GM18951 (cell line): ENCODE results near the gene SURF2.

ENCODE experiments used
- POLR2A ChIP-seq: IDR thresholded peaks from 4 replicates; pipeline ENCODE4 v1.6.1; 2011; ENCODE audit warnings: mild to moderate bottlenecking; ENCODE audit not compliant: insufficient read length, insufficient read depth; ENCODE audit errors: extremely low read depth
- in situ Hi-C: fragments of 300-500 bp; cut with MboI; formaldehyde crosslinking; loops from one replicate; pipeline ENCODE4 v1.12.0; 2022; ENCODE audit warnings: low sequenced_read_pairs, mixed read lengths, inconsistent platforms; ENCODE audit not compliant: unreplicated experiment

Gene SURF2

DNA sequence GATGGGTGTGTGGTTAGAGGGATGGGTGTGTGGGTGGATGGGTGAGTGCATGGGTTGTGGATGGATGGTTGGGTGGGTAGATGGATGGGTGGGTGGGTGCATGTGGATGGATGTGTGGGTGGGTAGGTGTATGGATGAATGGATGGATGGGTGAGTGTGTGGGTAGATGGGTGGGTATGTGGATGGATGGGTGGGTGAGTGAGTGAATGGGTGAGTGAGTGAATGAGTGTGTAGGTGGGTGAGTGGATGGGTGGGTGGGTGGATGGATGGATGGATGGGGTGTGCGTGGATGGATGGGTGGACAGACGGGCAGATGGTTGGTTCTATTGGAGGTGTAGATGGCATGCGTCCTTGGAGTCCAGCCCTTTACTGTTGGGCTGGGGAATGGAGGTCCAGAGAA lies 37.0 kb downstream of the SURF2 start:
- in situ Hi-C loops, result no loop called here
- no peak for TF ChIP-seq POLR2A

DNA sequence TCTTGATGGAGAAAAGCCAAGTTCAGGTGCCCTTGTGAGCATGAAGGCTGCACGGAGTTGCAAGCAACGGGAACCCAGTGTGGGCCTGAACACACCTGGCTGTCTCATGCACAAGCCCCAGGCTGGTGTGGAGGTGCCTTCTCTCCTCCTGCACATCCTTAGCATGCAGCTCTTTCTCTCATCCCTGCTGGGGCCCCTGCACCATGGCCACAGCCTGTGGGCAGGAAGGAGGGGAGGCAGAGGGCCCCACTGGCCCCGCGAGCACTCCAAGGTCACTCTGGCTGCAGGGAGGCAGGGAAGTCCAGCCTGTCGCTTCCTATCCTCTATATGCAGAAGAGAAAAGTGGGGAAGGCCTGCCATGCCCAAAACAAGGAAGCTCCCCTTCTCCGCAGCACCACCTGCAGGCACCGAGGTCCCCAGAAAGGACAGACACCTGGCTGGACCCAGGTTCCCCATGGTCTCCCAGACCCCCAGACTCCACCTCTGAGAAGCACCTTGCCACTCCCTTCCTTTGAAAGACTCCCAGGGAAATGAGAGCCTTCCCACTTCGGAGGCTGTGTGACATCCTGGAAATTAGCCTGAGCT lies 38.4 kb downstream of the SURF2 start:
- in situ Hi-C loops, result no loop called here
- no peak for TF ChIP-seq POLR2A

DNA sequence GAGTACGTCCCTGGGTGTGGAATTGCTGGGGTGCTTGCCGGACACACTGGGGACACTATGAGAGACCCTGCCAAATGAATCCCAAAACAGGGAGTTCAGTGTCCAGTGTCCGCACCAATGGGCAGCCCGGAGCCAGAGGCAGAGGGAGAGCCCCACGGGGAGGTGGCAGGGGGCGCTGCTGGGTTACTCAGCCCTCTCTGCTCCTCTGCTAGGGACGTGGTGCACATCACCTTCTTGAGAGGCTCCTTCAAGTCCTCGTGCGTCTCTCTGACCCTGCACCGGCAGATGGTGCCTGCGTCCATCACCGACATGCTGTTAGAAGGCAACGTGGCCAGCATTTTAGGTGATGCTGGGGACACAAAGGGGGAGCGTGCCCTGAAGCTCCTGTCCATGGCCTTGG lies 40.6 kb downstream of the SURF2 start:
- in situ Hi-C loops, result no loop called here
- no peak for TF ChIP-seq POLR2A

DNA sequence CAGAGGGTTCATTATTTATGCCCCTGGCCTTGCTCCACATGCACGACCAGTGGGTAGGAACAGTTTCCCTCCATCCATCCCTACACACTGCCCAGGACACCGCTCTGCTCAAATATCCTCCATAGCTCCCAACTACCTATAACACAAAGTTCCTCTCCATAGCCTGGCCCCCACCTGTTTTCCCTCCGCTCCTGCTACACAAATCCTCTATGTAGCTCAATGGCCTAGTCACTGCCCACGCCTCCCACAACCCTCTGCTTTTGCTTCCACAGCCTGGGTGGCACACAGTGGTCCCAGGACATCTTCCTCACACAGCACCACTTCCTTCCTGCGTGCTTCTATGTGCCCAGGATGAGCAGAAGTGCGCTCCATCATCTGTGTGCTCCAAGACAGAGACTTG lies 41.0 kb downstream of the SURF2 start:
- no peak for TF ChIP-seq POLR2A
- in situ Hi-C loops, result no loop called here

DNA sequence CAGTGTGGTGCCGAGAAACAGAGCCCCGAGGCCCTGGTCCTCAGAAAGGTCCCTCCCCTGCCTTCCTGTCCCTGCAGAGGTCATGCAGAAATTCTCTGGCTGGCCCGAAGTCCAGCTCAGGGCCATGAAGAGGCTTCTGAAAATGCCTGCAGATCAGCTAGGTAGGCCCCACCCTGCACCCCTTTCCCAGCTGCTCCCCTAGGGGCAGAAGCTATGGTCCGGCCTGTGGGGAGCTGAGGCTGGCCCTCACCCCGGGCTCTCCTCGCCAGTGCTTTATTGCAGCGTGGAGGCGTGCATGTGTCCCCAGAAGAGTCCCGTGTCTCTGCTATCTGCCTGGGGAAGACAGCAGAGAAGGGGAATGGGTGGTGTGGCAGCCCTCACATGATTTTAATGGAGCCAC lies 41.5 kb downstream of the SURF2 start:
- no peak for TF ChIP-seq POLR2A

DNA sequence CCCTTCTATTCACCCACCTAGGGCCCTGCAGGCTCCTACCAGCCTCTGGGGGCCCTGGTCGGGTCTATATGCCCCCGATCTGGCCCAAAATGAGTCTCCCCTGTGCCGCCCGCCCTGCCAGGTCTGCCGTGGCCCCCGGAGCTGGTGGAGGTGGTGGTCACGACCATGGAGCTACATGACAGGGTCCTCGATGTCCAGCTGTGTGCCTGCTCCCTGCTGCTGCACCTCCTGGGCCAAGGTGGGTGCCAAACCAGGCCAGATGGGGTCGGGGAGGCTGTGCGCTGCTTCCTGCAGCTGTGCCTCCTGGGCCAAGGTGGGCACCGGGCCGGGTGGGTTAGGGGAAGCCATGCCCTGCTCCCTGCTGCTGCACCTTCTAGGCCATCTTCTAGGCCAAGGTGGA lies 43.9 kb downstream of the SURF2 start:
- in situ Hi-C loops, result no loop called here
- no peak for TF ChIP-seq POLR2A

More for the DNA sequence above, 41.5 kb downstream of the SURF2 start:
- in situ Hi-C loops, result no loop called here

DNA sequence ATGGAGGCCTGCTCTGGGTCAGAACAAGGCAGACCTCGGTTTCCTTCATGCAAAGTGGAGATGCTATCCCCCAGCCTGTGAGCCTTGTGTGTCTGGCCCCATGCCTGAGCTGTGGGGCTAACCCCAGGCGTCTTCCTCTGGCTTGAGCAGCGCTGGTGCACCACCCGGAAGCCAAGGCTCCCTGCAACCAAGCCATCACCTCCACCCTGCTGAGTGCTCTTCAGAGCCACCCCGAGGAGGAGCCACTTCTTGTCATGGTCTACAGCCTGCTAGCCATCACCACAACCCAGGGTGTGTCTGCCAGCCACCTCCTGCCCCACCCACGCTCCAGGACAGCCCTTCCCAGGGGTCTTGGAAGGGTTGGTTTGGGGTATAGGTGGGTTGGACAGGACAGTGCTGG lies 45.2 kb downstream of the SURF2 start:
- in situ Hi-C loops, result no loop called here
- TF ChIP-seq POLR2A, result no peak

DNA sequence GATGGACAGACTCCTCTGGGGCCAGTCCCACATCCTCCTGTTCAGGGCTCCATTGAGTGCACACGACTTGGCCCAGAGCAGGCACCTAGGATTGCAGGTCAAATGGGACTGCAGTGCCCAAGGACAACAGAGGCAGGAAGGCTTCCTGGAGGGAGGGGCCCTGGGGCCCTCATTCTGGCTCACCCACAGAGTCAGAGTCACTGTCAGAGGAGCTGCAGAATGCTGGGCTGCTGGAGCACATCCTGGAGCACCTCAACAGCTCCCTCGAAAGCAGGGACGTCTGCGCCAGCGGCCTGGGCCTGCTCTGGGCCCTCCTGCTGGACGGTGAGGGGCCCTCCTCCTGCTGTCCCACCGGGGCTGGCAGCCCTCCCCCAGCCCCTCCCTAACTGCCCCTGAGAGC lies 46.3 kb downstream of the SURF2 start:
- in situ Hi-C loops, result no loop called here
- no peak for TF ChIP-seq POLR2A

DNA sequence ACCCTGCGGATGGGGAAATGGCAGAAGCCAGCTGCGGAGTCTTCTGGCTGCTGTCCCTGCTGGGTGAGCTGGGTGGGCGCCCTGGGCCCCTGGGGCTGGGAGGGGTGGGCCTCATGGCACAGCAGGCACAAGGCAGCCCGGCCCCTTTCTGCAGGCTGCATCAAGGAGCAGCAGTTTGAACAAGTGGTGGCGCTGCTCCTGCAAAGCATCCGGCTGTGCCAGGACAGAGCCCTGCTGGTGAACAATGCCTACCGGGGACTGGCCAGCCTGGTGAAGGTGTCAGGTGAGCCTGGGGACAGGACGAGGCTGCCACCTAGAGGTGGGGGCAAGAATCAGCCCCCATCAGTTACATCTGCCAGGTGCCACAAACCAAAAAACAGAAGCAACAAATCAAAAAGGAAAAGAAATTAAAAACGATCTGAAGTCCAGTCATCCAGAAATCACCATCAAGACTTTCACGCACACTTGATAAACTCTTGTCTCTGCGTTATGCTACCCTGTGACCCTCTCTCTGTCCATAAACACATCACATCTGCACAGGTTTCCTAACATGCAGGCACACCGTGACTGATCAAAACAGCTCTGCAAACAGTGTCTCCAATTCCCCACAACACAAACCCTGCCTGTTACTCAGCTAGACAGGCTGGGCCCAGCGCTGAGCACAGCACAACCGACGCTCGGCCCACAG lies 47.6 kb downstream of the SURF2 start:
- TF ChIP-seq POLR2A, result no peak
- in situ Hi-C loops, result no loop called here

DNA sequence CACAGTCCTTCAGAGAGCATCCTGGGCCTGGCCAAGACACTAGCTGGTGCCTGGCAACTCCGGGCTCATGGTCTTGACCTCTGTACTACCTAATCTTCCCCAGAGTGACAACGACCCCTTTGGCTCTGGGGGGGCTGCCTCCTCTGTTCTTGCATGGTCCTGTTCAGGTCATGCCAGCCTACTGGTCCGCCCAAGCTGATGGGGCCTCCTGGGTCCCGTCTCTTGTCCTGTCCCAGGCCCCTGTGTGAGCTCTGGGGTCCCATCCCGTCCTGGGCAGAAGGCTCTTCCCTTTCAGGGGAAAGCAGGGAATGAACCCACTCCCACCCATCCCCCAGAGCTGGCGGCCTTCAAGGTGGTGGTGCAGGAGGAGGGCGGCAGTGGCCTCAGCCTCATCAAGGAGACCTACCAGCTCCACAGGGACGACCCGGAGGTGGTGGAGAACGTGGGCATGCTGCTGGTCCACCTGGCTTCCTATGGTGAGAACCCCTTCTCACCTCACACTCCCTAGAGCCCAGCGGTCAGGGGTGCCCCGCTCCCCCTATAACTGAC lies 48.2 kb downstream of the SURF2 start:
- in situ Hi-C loops, result no loop called here
- no peak for TF ChIP-seq POLR2A

DNA sequence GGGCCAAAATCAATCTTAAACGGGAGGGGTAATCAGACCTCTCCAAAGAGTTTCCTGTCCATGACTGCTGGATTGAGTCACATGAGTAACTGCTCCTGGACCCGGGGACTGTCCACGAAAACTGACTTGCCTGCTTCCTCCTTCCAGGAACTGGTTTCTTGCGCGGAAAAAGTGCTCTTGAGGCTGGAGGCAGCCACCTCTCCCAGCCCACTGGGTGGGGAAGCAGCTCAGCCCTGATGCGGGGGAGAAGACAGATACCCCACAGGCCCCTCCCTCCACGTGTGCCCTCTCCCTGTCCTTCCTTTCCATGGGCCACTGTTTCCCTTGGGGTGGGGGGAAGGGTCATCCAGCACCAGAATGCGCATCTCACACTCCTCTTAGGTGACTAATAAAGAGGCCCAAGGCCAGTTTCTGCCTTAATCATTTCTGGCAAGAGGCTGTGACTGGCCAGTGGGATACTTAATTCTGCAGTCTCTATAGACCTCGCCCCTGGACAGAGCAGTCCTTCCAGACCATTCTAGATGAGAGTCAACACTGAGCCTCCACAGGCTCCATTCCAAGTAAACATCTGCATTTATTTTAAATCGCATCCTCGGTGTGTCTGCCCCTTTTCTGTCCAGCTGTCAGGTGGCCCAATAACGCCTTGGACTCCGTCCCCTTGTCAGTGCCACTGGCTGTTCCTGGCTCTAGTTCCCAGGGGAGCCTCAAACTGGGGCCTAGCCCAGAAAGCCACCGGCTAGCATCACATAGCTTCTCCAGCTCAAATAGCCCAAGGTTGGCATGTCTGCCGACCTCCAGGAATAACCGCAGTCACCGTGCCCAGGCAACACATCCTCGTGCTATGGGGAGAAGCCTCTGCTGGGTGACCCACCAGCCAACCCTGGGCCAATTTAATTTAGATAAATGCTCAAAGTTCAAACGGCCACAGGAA lies 49.4 kb downstream of the SURF2 start:
- in situ Hi-C loops, result no loop called here
- TF ChIP-seq POLR2A, result no peak

DNA sequence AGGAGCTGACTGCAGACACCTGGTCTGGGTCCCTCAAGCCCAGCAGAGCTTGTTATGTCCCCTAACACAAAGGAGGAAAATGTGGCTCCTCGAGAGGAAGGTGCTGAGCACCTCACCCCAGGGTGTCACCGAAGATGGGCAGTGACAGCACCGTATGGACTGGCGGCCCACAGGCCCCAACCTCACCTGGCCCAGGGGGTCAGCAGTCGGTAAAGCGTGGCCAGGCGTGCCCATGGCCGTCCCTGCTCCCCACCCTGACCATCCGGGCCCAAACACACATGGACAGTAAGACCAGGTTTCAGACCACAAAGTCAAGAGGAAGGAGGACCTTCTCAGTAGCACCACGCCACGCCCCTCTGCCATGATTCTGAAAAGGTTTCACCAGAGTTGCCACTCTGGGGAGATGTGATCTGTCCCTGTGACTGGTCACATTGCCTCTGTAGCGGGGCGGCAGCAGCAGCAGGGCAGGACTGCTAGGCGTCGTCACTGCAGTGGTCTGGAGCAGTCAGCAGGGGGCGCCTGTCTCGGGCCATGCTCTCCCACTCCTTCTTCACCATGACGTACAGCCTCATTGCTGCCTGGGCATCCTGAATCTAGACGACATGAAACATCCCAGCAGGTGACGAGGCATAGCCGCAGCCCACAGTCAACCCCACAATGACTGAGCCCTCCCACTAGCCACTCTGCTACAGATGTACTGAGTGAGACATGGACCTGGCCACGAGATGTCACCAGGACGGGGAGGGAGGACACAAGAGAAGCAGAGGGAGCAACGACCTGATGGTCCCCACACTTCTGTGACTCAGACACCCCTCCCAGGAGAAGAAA lies 50.3 kb downstream of the SURF2 start:
- peak; percentile 18 for TF ChIP-seq POLR2A
- in situ Hi-C loops, result no loop called here
